ENCODE measurements around the gene FGF14.
"Not testable (repeated sequence)": the region's sequence is repeated elsewhere in the genome, so short reads cannot be mapped to it uniquely, and the experiment has no call there.

Gene FGF14

DNA sequence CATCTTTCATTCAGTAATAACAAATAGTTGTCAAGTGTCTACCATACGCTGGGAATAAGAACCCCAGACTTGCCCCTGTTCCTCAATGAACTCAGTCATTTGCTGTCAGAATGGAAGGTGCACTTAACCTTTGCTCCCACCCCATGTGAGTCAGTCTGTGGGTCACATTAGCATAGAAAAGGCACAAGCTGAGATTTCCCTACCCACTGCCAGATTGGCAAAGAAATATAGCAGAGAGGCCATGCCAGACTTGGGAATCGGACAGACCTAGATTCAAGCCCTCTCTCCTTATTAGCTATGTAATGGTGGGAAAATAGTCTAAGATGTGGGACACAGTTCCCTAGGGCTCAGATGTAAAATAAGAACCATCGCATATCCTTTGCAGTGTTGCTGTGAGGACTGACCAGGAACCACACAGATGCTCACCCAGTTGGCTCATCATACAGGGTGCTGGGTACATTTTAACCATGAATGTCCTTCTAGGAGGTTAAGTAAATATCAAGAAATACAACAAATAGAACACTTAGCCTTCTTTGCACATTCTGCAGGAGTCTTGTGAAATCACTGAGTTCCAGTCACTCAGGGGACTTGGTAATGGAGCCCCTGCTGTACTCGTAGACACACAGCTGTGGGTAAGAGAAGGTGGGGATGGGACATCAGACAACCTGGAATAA lies 218.2 kb downstream of the FGF14 start:
- no peak for DNase-seq
- Mint-ChIP-seq H3K27me3 (peaks cover 12% of the 10 kb centered on the region), H3K4me1 (no peaks in the 10 kb centered on the region), H3K27ac (no peak overlapping the region), H3K9me3 (no peaks in the 10 kb centered on the region), H3K4me3 (no peak overlapping the region)
- ATAC-seq, result no peak

DNA sequence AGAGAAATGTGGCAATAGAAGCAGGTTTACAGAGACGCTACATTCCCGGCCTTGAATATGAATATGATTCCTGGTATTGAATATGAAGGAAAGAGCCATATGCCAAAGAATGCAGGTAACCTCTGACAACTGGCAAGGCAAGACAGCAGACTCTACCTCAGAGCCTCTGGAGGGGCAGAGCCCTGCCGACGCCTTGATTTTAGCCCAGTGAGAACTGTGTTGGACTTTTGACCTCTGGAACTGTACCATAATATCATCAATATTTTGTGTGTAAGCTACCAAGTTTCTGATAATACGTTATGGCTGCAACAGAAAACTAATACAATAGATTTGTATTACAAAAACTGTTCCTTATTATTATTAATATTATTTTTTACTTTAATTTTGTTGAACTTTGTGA lies 219.7 kb downstream of the FGF14 start:
- Mint-ChIP-seq H3K27me3 (peaks cover 12% of the 10 kb centered on the region), H3K4me1 (no peaks in the 10 kb centered on the region), H3K27ac (no peak overlapping the region), H3K4me3 (no peak overlapping the region), H3K9me3 (no peaks in the 10 kb centered on the region)
- no peak for DNase-seq
- ATAC-seq, result no peak

DNA sequence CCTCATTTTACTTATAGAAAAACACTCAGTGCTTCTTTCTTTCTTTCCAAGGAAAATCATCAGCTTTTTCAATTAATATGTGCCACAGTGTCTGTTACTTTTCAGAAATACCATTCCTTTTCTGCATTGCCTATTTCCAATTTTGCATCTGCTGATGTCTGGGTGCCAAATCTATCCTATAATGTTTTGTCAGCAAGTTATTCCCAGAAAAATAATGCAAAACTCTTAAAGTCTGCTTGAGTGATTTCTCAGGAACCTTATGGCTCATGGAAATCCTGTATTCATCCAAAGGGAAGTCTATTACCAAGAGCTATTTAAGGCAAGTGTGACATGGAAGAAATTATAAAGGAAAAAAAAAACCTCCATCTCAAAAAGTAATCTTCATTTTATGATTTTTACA lies 224.4 kb downstream of the FGF14 start:
- no peaks in the 10 kb centered on the region for H3K9me3 Mint-ChIP-seq
- no peak overlapping the region for H3K4me3 Mint-ChIP-seq
- ATAC-seq (no peak), DNase-seq (no peak)
- H3K27me3 Mint-ChIP-seq, result no peaks in the 10 kb centered on the region
- H3K27ac Mint-ChIP-seq, result no peak overlapping the region
- H3K4me1 Mint-ChIP-seq, result no peaks in the 10 kb centered on the region

DNA sequence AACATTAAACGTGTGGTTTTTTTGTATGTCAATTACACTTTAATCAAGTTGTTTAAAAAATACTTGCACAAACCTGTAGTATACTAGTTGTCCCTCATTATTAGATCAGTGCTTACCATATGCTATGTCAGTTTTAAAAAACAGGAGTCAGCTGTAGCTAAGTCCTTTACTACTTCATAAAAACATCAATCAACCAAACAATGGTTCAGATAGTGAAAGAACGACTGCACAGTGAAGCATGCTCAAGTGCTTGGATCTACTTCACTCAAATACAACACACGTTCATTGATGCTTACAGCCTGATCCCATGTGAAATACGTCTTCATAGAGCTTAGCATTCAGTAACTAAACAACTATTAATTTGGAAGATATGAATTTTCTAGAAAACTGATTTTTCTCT lies 225.0 kb downstream of the FGF14 start:
- DNase-seq (no peak), ATAC-seq (no peak)
- Mint-ChIP-seq H3K9me3 (no peaks in the 10 kb centered on the region), H3K27me3 (no peaks in the 10 kb centered on the region), H3K4me1 (no peaks in the 10 kb centered on the region), H3K27ac (no peak overlapping the region), H3K4me3 (no peak overlapping the region)

DNA sequence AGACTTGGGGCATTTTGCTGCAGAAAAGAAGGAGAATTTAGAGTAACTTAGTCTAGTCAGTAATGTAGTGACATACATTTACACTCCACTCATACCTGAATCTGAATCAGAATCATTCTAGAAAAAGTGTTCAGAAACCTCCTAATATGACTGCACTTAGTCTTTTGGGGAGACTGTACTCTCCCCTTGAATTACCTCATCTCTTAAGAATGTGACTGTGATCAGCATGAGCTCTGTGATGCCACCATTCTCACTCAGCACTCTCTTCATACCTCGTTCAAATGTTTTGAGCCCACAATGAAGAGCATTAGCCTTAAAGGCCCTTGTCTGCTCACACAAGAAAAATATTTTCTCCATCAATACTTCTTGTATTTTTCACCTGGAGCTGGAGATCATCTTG lies 229.4 kb downstream of the FGF14 start:
- DNase-seq (no peak), ATAC-seq (no peak)
- Mint-ChIP-seq H3K4me1 (no peaks in the 10 kb centered on the region), H3K9me3 (no peaks in the 10 kb centered on the region), H3K27ac (no peak overlapping the region), H3K4me3 (no peak overlapping the region), H3K27me3 (no peaks in the 10 kb centered on the region)

DNA sequence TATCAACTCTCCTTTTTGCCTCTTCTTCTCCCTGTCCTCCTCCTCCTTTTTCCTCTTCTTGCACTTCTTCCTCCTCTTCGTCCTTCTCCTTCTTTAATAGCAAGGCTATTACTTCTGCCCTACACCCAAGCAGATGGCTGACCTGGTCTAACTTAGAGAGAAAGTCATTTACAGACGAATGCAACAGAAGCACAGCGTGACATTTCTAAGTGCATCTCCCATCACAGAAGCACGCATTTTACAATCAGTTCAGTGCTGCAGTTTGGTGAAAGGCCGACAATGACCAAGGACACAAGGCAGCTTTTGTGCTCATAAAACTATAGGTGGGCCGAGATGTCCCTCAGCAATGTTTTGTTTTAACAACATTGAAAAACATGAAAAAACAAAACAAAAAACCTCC lies 231.5 kb downstream of the FGF14 start:
- Mint-ChIP-seq H3K27me3 (no peaks in the 10 kb centered on the region), H3K4me3 (no peak overlapping the region), H3K27ac (no peak overlapping the region), H3K9me3 (no peaks in the 10 kb centered on the region), H3K4me1 (no peaks in the 10 kb centered on the region)
- no peak for ATAC-seq
- no peak for DNase-seq

DNA sequence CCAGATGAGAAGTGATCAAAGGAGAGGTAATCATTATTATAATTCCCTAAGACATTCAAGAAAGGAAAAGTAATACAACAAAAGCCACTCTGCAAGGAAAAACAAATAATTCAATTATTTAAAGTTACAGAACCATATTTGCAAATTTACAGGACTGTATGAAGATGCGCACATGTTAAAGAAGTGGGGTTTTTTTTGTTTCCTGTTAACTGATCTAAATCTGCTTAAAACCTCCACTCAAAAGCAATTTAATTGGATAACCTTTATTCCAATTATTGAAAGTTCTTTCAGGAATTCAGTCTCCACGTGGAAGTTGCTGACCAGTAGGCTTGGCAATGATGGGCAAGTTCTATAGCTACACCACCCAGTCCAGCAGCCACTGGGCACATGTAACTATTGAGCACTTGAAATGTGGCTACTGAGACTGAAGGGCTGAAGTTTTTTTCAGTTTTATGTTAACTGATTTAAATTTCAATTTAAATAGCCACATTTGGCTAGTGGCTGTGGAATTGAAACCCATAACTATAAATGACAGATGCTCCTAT lies 232.3 kb downstream of the FGF14 start:
- H3K4me3 Mint-ChIP-seq, result no peak overlapping the region
- H3K27ac Mint-ChIP-seq, result no peak overlapping the region
- no peaks in the 10 kb centered on the region for H3K4me1 Mint-ChIP-seq
- H3K27me3 Mint-ChIP-seq, result no peaks in the 10 kb centered on the region
- DNase-seq (no peak), ATAC-seq (no peak)
- peaks cover 0 to 3% of the 10 kb centered on the region in 2 donors for H3K9me3 Mint-ChIP-seq

DNA sequence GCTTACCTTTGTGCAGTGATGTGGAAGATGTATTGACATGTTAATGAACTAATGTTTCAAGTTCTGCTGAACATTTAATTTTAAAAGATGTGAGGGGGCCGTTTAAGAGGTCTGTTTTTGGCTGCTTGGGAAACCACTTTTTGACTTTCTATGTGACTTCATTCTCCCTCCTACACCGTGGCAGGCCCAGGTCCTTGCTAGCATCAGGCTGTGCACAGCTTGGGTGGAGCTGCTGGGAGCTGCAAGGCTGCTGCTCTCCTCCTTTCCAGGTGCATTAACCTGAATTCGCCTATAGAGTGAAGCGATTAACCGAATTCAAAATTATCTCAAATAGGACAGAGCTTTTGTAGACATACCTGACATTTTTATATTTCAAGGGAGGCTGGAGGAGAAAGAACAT lies 249.1 kb downstream of the FGF14 start:
- ATAC-seq, result no peak
- Mint-ChIP-seq H3K4me1 (no peaks in the 10 kb centered on the region), H3K27me3 (no peaks in the 10 kb centered on the region), H3K4me3 (no peak overlapping the region), H3K9me3 (no peaks in the 10 kb centered on the region), H3K27ac (no peak overlapping the region)
- DNase-seq, result no peak

DNA sequence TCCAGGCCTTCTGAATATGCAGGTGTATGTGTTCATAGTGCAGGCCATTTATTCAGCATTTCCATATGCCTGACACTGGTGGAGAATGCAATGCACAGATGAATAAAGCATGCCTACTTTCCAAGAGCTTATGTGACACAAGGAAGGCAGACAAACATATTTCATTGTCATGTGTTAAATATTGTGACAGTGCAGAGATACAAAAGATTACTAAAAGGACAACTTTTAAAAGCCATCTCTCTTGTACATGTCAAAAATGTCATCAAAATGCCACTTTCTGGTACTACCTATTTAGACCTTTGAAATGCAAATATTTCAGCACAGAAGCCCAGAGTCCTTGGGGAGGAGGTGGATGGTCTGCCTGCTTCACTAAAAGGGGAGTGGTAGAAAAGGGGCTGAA lies 254.5 kb downstream of the FGF14 start:
- Mint-ChIP-seq H3K27me3 (no peaks in the 10 kb centered on the region), H3K4me1 (no peaks in the 10 kb centered on the region), H3K27ac (no peak overlapping the region), H3K9me3 (no peaks in the 10 kb centered on the region), H3K4me3 (no peak overlapping the region)
- DNase-seq, result no peak
- ATAC-seq, result no peak

DNA sequence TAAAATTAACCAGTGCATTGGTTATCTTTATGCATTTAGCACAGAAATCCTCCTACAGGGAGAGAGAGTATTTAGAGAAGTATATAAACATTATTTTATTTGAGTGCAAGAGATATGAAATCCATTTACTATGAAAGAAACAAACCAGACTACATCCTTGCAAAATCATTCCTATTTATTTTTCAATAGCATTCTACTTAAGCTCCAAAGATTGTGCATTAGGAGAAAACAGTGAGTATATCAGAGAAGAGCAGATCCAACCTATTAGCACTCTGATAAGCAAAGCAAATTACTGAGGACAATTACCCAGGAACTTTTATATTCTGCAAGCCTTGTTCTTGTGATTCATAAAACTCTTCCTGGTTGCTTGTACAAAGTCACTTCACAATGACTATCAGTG lies 256.1 kb downstream of the FGF14 start:
- Mint-ChIP-seq H3K9me3 (no peaks in the 10 kb centered on the region), H3K27me3 (no peaks in the 10 kb centered on the region), H3K4me3 (no peak overlapping the region), H3K27ac (no peak overlapping the region), H3K4me1 (no peaks in the 10 kb centered on the region)
- DNase-seq (no peak), ATAC-seq (no peak)

DNA sequence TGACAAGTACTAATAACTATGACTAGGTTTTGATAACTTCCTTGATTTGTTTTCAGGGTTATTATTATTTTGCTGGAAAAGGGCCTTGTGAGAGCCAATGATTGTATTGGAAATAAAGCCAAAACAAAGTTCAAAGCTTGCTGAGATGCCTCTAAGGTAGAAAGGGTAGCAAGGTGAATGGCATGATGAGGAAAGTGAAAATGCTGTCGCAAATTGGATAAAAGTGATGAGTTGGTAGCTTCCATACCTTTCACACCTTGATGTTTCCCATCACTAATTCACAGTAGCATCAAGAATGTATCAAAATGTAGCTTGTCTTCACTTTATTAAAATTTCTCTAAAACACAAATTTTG lies 259.4 kb downstream of the FGF14 start:
- no peak overlapping the region for H3K4me3 Mint-ChIP-seq
- no peaks in the 10 kb centered on the region for H3K4me1 Mint-ChIP-seq
- ATAC-seq (no peak), DNase-seq (no peak)
- no peak overlapping the region for H3K27ac Mint-ChIP-seq
- H3K9me3 Mint-ChIP-seq, result no peaks in the 10 kb centered on the region
- H3K27me3 Mint-ChIP-seq, result no peaks in the 10 kb centered on the region

DNA sequence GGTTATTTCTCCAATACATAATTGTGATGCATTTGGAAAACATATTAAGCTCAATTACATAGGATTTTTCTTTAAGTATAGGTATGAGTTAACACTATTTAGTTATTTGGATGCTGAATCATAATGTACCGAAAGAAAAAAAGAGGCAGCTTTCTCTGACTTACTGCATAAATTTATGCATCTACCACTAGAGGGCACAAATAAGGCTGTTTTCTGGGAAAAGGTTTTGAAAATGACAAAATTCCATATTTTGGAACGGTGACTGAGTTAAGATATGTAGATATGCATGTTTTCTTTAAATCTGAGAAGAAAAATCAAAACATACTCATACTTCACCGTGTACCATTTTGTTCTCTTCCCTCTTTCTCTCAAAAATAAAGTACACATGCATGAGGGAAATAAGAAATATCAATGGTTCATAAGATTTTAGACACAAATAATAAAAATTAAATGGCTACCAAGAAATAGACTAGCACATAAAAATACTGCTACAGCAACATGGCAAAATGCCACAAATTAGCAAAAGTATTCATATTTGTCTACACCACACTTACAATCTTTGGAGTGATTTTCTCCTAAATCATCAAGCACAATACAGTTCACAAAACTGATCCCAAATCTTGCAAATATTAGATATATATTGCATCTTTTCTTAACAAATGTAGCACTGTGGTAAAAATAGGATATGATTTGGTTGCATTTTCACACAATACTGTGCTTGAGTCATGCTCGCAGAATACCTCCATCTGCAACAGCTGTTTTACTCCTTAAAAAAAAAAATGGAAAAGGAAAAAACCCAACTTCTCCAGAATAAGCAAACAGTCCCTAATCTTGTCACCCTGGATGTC lies 260.0 kb downstream of the FGF14 start:
- no peak overlapping the region for H3K27ac Mint-ChIP-seq
- ATAC-seq (no peak), DNase-seq (no peak)
- no peaks in the 10 kb centered on the region for H3K9me3 Mint-ChIP-seq
- no peak overlapping the region for H3K4me3 Mint-ChIP-seq
- H3K4me1 Mint-ChIP-seq, result no peaks in the 10 kb centered on the region
- H3K27me3 Mint-ChIP-seq, result no peaks in the 10 kb centered on the region

DNA sequence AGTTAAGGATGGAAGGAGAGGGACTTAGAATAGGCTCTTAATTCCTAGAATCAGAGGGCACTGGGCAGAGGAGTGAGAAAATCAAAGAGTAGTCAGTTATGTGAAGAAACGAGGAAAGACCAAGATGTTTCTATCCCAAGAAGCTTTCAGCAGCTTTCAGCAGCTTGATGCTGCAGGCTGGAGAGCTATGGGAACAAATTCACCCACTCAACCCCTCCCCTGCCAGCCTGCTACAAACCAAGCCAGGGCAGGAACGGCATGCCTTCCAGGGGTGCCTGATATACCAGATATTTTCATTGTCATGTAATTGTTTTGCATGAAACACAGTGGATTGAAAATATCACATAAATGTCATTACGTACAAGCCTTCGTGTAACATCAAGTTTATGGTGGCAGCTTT lies 262.2 kb downstream of the FGF14 start:
- Mint-ChIP-seq H3K4me3 (no peak overlapping the region), H3K4me1 (no peaks in the 10 kb centered on the region), H3K27ac (no peak overlapping the region), H3K27me3 (no peaks in the 10 kb centered on the region), H3K9me3 (no peaks in the 10 kb centered on the region)
- DNase-seq (no peak), ATAC-seq (no peak)

DNA sequence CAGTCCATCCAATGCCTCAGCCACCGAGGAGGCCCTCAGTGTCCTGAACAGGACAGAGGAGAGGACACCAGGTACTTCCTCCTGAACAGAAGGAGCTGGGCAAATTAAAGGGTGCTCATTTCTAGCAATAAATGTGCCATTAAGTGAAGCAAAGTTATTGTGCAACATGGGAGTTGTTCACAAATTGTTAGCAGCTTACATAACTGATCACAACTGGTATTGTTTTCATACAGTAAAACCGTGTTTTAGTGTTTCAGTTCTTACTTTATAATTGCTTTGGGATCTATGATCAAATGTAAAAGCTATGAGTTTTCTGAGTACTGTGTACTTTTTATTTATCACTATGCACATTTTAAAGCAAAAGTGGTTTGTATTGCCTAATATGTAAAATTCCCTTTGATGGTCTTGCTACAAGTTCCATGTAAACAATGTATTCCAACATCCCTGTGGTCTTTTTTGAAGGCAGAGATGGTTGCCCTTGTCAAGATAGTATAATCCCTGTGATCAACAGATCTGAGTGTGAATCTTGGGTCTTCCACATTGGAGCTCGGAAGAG lies 263.1 kb downstream of the FGF14 start:
- no peaks in the 10 kb centered on the region for H3K4me1 Mint-ChIP-seq
- no peaks in the 10 kb centered on the region for H3K27me3 Mint-ChIP-seq
- H3K27ac Mint-ChIP-seq, result no peak overlapping the region
- no peak overlapping the region for H3K4me3 Mint-ChIP-seq
- no peak for DNase-seq
- no peak for ATAC-seq
- H3K9me3 Mint-ChIP-seq, result no peaks in the 10 kb centered on the region

DNA sequence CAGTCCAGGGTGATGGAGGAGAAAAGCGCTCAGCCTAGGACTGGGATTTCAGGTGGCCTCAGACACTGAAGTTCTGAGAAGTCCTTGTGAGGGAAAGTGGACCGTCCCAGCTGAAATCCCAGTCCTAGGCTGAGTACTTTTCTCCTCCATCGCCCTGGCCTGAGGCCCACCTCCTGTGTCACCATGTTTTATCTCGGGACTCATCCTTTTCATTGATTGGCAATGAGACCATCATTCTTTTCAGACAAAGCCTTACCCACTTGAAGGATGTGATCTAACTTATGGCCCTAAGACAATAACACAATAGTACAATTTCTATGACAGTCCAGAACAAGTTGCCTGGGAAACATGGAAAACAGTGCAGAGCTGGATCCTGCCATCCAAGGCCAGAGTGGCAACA lies 263.9 kb downstream of the FGF14 start:
- not testable (repeated sequence) for DNase-seq, H3K4me1 Mint-ChIP-seq, H3K27me3 Mint-ChIP-seq, ATAC-seq, H3K9me3 Mint-ChIP-seq, H3K27ac Mint-ChIP-seq, H3K4me3 Mint-ChIP-seq

DNA sequence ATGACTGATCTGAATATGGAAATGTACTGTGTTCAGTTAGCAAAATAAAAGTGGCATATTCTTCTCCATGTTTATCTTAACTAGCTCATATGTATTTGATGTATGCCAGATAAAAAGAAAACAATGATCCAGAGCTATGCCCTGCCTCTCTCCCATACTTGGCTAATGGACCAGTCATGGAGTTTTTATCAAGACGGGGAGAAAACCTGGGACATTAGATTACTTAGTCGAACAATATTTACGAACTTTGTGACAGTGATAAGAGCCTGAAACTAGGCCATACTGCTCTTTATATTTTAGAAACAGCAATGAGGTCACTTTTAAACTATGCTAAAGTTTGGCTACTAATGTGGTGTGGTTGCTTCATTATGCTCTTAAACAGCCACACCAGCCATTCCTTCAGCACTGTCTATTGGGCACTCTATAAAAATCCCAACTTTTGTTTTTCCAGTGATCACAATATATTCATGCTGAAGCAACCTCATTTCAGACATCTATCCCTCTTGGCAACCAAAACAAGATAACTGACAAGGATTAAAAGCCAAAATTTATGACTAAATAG lies 265.0 kb downstream of the FGF14 start:
- Mint-ChIP-seq H3K4me1 (no peaks in the 10 kb centered on the region), H3K4me3 (no peak overlapping the region), H3K27me3 (peaks cover 3% of the 10 kb centered on the region), H3K9me3 (no peaks in the 10 kb centered on the region), H3K27ac (no peak overlapping the region)
- ATAC-seq (no peak), DNase-seq (no peak)
